ENCODE results near the gene TRIM62. TPM values are rescaled to one million over a fixed set of nuclear protein-coding genes. Genes with fewer than 3 reads are reported as not detected.

TRIM62 gene
- total RNA-seq, 1 experiment from 2014 or later, result 5.3 TPM

GRCh38 chr1:33161061-33161681, 20.7 kb downstream of the TRIM62 start:
- no peak for DNase-seq (ENCODE audit: low spot score)

- DNase-seq (ENCODE audit: low spot score), result no peak
Measured at GRCh38 chr1:33159577-33159976, 22.3 kb downstream of the TRIM62 start.

GRCh38 chr1:33158366-33158765, 23.5 kb downstream of the TRIM62 start:
- no peak for DNase-seq (ENCODE audit: low spot score)

GRCh38 chr1:33157131-33157530, 24.7 kb downstream of the TRIM62 start:
- DNase-seq (ENCODE audit: low spot score), result no peak

- peak; percentile 50 for DNase-seq (ENCODE audit: low spot score)
Measured at GRCh38 chr1:33155877-33156538, 25.8 kb downstream of the TRIM62 start.

- DNase-seq (ENCODE audit: low spot score), result no peak
Measured at GRCh38 chr1:33153650-33154049, 28.2 kb downstream of the TRIM62 start.

- no peak for DNase-seq (ENCODE audit: low spot score)
Measured at GRCh38 chr1:33152685-33153432, 29.0 kb downstream of the TRIM62 start.

- no peak for DNase-seq (ENCODE audit: low spot score)
Measured at GRCh38 chr1:33151116-33151515, 30.7 kb downstream of the TRIM62 start.

- no peak for DNase-seq (ENCODE audit: low spot score)
Measured at GRCh38 chr1:33150522-33150921, 31.3 kb downstream of the TRIM62 start.

- peak; percentile 72 for DNase-seq (ENCODE audit: low spot score)
Measured at GRCh38 chr1:33149453-33150190, 32.2 kb downstream of the TRIM62 start.

GRCh38 chr1:33148615-33149014, 33.2 kb downstream of the TRIM62 start:
- DNase-seq (ENCODE audit: low spot score), result no peak

- no peak for DNase-seq (ENCODE audit: low spot score)
Measured at GRCh38 chr1:33147997-33148314, 33.9 kb downstream of the TRIM62 start.

GRCh38 chr1:33147275-33147996, 34.4 kb downstream of the TRIM62 start:
- DNase-seq (ENCODE audit: low spot score), result no peak

GRCh38 chr1:33146003-33146402, 35.8 kb downstream of the TRIM62 start:
- DNase-seq (ENCODE audit: low spot score), result no peak

GRCh38 chr1:33143698-33144097, 38.1 kb downstream of the TRIM62 start:
- DNase-seq (ENCODE audit: low spot score), result no peak

GRCh38 chr1:33143176-33143575, 38.7 kb downstream of the TRIM62 start:
- no peak for DNase-seq (ENCODE audit: low spot score)

GRCh38 chr1:33142483-33143064, 39.3 kb downstream of the TRIM62 start:
- no peak for DNase-seq (ENCODE audit: low spot score)

- DNase-seq (ENCODE audit: low spot score), result no peak
Measured at GRCh38 chr1:33141781-33142180, 40.1 kb downstream of the TRIM62 start.

GRCh38 chr1:33141216-33141615, 40.6 kb downstream of the TRIM62 start:
- DNase-seq (ENCODE audit: low spot score), result no peak

GRCh38 chr1:33140153-33141149, 41.4 kb downstream of the TRIM62 start:
- no peak for DNase-seq (ENCODE audit: low spot score)
